ENCODE results near the gene ADIPOR1. TPM values are rescaled to one million over a fixed set of nuclear protein-coding genes. Genes with fewer than 3 reads are reported as not detected.
"Not testable (repeated sequence)": the region's sequence is repeated elsewhere in the genome, so short reads cannot be mapped to it uniquely, and the experiment has no call there.

ADIPOR1 gene
- total RNA-seq, 4 donors from 2014 or later, result 124 to 190 (median 169) TPM

GRCh38 chr1:202919615-202920014, 38.5 kb downstream of the ADIPOR1 start:
- Histone ChIP-seq H3K9me3 (no peaks in the 10 kb centered on the region), H3K36me3 (peaks cover 53% of the 10 kb centered on the region), H3K27me3 (no peaks in the 10 kb centered on the region), H3K4me3 (no peak overlapping the region), H3K27ac (no peak overlapping the region), H3K4me1 (peaks cover 8% of the 10 kb centered on the region)
- no peak for DNase-seq (ENCODE audit: low spot score in 2 of 2)
- TF ChIP-seq POLR2A (IDR thresholded peaks at IDR 0.05) (no peak), POLR2AphosphoS5 (IDR thresholded peaks at IDR 0.05) (no peak), CTCF (IDR thresholded peaks at IDR 0.05) (no peak), EP300 (IDR thresholded peaks at IDR 0.05) (no peak)

- DNase-seq (ENCODE audit: low spot score in 2 of 2), result no peak
- Histone ChIP-seq H3K4me3 (no peak overlapping the region), H3K36me3 (peaks cover 81% of the 10 kb centered on the region), H3K9me3 (no peaks in the 10 kb centered on the region), H3K4me1 (no peaks in the 10 kb centered on the region), H3K27me3 (no peaks in the 10 kb centered on the region), H3K27ac (no peak overlapping the region)
- TF ChIP-seq POLR2AphosphoS5 (IDR thresholded peaks at IDR 0.05), result no peak
- no peak for TF ChIP-seq POLR2A (IDR thresholded peaks at IDR 0.05)
- no peak for TF ChIP-seq CTCF (IDR thresholded peaks at IDR 0.05)
- no peak for TF ChIP-seq EP300 (IDR thresholded peaks at IDR 0.05)
These were observed 43.0 kb downstream of the ADIPOR1 start for GRCh38 chr1:202915146-202915545.

- H3K27ac ChIP-seq; H3K27me3 ChIP-seq; H3K4me1 ChIP-seq; H3K9me3 ChIP-seq; H3K4me3 ChIP-seq; DNase-seq (ENCODE audit: low spot score in 2 of 2): not testable (repeated sequence)
- WGBS, result 79% methylated on average over 4 of the region's 4 CpGs
- H3K36me3 ChIP-seq, result peaks cover 83% of the 10 kb centered on the region
These were observed 45.6 kb downstream of the ADIPOR1 start for GRCh38 chr1:202912476-202912875.

GRCh38 chr1:202909494-202909893, 48.6 kb downstream of the ADIPOR1 start:
- WGBS, result 82% methylated on average over 1 of the region's 1 CpG
- H3K4me3 ChIP-seq, result no peak overlapping the region
- H3K27me3 ChIP-seq, result no peaks in the 10 kb centered on the region
- DNase-seq (ENCODE audit: low spot score in 2 of 2), result no peak
- H3K4me1 ChIP-seq, result no peaks in the 10 kb centered on the region
- TF ChIP-seq EP300 (IDR thresholded peaks at IDR 0.05) (no peak), CTCF (IDR thresholded peaks at IDR 0.05) (no peak), POLR2AphosphoS5 (IDR thresholded peaks at IDR 0.05) (no peak), POLR2A (IDR thresholded peaks at IDR 0.05) (no peak)
- peaks cover 77% of the 10 kb centered on the region for H3K36me3 ChIP-seq
- no peaks in the 10 kb centered on the region for H3K9me3 ChIP-seq
- no peak overlapping the region for H3K27ac ChIP-seq

- WGBS, result 93% methylated on average over 6 of the region's 6 CpGs
- TF ChIP-seq EP300 (IDR thresholded peaks at IDR 0.05) (no peak), POLR2A (IDR thresholded peaks at IDR 0.05) (no peak), CTCF (IDR thresholded peaks at IDR 0.05) (no peak), POLR2AphosphoS5 (IDR thresholded peaks at IDR 0.05) (no peak)
- DNase-seq (ENCODE audit: low spot score in 2 of 2), result no peak
- Histone ChIP-seq H3K27ac (no peak overlapping the region), H3K9me3 (no peaks in the 10 kb centered on the region), H3K4me3 (no peak overlapping the region), H3K27me3 (no peaks in the 10 kb centered on the region), H3K36me3 (peaks cover 73% of the 10 kb centered on the region), H3K4me1 (no peaks in the 10 kb centered on the region)
These were observed 49.1 kb downstream of the ADIPOR1 start for GRCh38 chr1:202908998-202909397.

- Histone ChIP-seq H3K36me3 (peaks cover 77% of the 10 kb centered on the region), H3K4me3 (no peak overlapping the region), H3K27me3 (no peaks in the 10 kb centered on the region), H3K9me3 (no peaks in the 10 kb centered on the region), H3K27ac (no peak overlapping the region), H3K4me1 (no peaks in the 10 kb centered on the region)
- WGBS, result 69% methylated on average over 4 of the region's 4 CpGs
- TF ChIP-seq POLR2A (IDR thresholded peaks at IDR 0.05) (no peak), CTCF (IDR thresholded peaks at IDR 0.05) (no peak), EP300 (IDR thresholded peaks at IDR 0.05) (no peak), POLR2AphosphoS5 (IDR thresholded peaks at IDR 0.05) (no peak)
- DNase-seq (ENCODE audit: low spot score in 2 of 2), result no peak
These were observed 52.8 kb downstream of the ADIPOR1 start for GRCh38 chr1:202905331-202905730.

- H3K9me3 ChIP-seq; H3K4me1 ChIP-seq; H3K27ac ChIP-seq; DNase-seq (ENCODE audit: low spot score in 2 of 2); H3K27me3 ChIP-seq; H3K4me3 ChIP-seq: not testable (repeated sequence)
- peaks cover 75% of the 10 kb centered on the region for H3K36me3 ChIP-seq
- 89% methylated on average over 5 of the region's 5 CpGs for WGBS
These were observed 54.3 kb downstream of the ADIPOR1 start for GRCh38 chr1:202903808-202904207.

Measured in suprapubic skin (tissue), 4 donors.